AG09309 (cell line): ENCODE data around the gene PRELID1.

ENCODE experiments used
- DNase-seq: peaks from one replicate; pipeline ENCODE4 v3.0.0-alpha.2; 2010; ENCODE audit warnings: low read depth
- H3K4me3 ChIP-seq: 2 replicates; pipeline ENCODE4 v1.5.1; 2011; ENCODE audit warnings: mild to moderate bottlenecking, low read depth, low read length, moderate library complexity; ENCODE audit not compliant: control insufficient read depth
- CTCF ChIP-seq: IDR thresholded peaks from 2 replicates; pipeline ENCODE4 v1.5.1; 2011; ENCODE audit warnings: mild to moderate bottlenecking, low read depth, low read length, inconsistent platforms; ENCODE audit not compliant: insufficient read depth, control insufficient read depth; ENCODE audit errors: missing control alignments

The PRELID1 gene

DNA sequence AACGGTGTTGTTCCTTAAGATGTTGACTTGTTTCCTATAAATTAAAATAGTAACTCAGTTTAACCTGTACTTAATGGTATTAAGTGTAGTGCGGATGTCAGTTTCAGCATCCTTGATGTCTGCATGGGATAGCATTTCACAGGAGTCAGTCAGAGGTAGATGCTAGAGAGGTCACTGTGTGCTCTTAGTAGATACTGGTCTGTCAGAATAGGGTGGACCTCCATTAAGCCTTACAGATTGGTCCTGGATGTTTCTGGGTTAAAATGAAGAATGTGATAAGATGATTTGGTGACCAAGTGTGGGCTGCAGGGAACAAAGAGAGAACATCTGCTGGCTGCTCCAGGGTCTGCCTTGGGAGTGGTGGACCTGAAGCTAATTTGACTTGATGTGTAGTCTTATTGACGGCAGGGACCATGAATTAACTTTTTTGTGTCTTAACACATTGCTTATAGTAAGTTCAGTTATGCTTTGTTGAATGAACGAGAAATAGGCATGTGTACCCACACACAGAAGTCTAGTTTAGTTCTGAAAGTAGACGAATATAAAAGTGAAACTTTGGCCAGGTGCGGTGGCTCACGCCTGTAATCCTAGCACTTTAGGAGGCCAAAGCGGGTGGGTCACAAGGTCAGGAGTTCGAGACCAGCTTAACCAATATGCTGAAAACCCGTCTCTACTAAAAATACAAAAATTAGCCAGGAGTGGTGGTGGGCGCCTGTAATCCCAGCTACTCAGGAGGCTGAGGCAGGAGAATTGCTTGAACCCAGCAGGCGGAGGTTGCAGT is 12.6 kb upstream of the PRELID1 start:
- no peak for DNase-seq
- no peak overlapping the region for H3K4me3 ChIP-seq
- TF ChIP-seq CTCF, result no peak

DNA sequence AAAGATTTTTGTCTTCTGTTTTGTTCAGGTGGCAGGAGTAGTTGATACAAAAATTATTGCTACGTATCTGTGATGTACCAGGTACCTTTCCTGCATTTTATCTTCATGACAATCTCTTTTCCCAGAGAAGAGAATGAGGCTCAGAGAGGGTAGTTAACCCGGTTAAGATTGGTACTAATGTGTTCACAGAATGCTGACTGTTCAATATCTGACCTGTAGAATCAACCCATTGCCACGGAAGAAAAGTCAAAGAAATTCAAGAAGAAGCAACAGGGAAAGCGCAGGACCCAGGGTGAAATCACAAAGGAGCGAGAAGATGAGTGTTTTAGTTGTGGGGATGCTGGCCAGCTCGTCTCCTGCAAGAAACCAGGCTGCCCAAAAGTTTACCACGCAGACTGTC is 11.9 kb upstream of the PRELID1 start:
- no peak for DNase-seq
- no peak for TF ChIP-seq CTCF
- H3K4me3 ChIP-seq, result no peak overlapping the region

DNA sequence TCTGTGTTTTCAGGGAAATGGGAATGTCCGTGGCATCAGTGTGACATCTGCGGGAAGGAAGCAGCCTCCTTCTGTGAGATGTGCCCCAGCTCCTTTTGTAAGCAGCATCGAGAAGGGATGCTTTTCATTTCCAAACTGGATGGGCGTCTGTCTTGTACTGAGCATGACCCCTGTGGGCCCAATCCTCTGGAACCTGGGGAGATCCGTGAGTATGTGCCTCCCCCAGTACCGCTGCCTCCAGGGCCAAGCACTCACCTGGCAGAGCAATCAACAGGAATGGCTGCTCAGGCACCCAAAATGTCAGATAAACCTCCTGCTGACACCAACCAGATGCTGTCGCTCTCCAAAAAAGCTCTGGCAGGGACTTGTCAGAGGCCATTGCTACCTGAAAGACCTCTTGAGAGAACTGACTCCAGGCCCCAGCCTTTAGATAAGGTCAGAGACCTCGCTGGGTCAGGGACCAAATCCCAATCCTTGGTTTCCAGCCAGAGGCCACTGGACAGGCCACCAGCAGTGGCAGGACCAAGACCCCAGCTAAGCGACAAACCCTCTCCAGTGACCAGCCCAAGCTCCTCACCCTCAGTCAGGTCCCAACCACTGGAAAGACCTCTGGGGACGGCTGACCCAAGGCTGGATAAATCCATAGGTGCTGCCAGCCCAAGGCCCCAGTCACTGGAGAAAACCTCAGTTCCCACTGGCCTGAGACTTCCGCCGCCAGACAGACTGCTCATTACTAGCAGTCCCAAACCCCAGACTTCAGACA is 9.6 kb upstream of the PRELID1 start:
- DNase-seq, result no peak
- H3K4me3 ChIP-seq, result no peak overlapping the region
- TF ChIP-seq CTCF, result no peak

DNA sequence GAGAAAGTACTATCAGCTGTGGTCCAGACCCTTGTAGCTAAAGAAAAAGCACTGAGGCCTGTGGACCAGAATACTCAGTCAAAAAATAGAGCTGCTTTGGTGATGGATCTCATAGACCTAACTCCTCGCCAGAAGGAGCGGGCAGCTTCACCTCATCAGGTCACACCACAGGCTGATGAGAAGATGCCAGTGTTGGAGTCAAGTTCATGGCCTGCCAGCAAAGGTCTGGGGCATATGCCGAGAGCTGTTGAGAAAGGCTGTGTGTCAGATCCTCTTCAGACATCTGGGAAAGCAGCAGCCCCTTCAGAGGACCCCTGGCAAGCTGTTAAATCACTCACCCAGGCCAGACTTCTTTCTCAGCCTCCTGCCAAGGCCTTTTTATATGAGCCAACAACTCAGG is 9.0 kb upstream of the PRELID1 start:
- no peak for DNase-seq
- no peak overlapping the region for H3K4me3 ChIP-seq
- TF ChIP-seq CTCF, result no peak

GRCh38 chr5:177295924-177296323 is 7.7 kb upstream of the PRELID1 start:
- TF ChIP-seq CTCF, result no peak
- no peak for DNase-seq

GRCh38 chr5:177296581-177296980 is 7.0 kb upstream of the PRELID1 start:
- no peak for TF ChIP-seq CTCF
- no peak for DNase-seq
- H3K4me3 ChIP-seq, result no peak overlapping the region

More at GRCh38 chr5:177295924-177296323, 7.7 kb upstream of the PRELID1 start:
- no peak overlapping the region for H3K4me3 ChIP-seq
